ENCODE measurements around the gene TGM3.

- TF ChIP-seq, protein P1, sequence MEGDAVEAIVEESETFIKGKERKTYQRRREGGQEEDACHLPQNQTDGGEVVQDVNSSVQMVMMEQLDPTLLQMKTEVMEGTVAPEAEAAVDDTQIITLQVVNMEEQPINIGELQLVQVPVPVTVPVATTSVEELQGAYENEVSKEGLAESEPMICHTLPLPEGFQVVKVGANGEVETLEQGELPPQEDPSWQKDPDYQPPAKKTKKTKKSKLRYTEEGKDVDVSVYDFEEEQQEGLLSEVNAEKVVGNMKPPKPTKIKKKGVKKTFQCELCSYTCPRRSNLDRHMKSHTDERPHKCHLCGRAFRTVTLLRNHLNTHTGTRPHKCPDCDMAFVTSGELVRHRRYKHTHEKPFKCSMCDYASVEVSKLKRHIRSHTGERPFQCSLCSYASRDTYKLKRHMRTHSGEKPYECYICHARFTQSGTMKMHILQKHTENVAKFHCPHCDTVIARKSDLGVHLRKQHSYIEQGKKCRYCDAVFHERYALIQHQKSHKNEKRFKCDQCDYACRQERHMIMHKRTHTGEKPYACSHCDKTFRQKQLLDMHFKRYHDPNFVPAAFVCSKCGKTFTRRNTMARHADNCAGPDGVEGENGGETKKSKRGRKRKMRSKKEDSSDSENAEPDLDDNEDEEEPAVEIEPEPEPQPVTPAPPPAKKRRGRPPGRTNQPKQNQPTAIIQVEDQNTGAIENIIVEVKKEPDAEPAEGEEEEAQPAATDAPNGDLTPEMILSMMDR (IDR thresholded peaks at IDR 0.05; ENCODE audit: low read length), result no peak
- no peak for TF ChIP-seq EZH2 (IDR thresholded peaks at IDR 0.05; ENCODE audit: borderline replicate concordance, low read length)
These were observed 69.9 kb downstream of the TGM3 start for GRCh38 chr20:2365666-2366065.
